ENCODE results near the gene KCNE4. TPM values are rescaled to one million over a fixed set of nuclear protein-coding genes. Genes with fewer than 3 reads are reported as not detected.

Gene KCNE4
- total and polyA plus RNA-seq, 9 donors, result 3.0 to 13.4 (median 8.0) TPM

- intact Hi-C loops (cut with DNase I), result no loop called here
- Histone ChIP-seq H3K9me3 (no peaks in the 10 kb centered on the region), H3K27me3 (no peaks in the 10 kb centered on the region), H3K4me3 (no peak overlapping the region), H3K4me1 (ENCODE audit: insufficient read depth) (no peaks in the 10 kb centered on the region), H3K36me3 (no peaks in the 10 kb centered on the region), H3K27ac (no peak overlapping the region)
- TF ChIP-seq EP300 (IDR thresholded peaks at IDR 0.05) (no peak), CTCF (IDR thresholded peaks at IDR 0.05) (no peak), POLR2A (IDR thresholded peaks at IDR 0.05) (no peak)
- no peak for DNase-seq
- 68 to 84% (median 81%) methylated on average over 2 of the region's 2 CpGs for WGBS, 3 donors
Observed at GRCh38 chr2:223084873-223085272, 32.9 kb downstream of the KCNE4 start.

- H3K36me3 ChIP-seq, result no peaks in the 10 kb centered on the region
- no peak for TF ChIP-seq EP300 (IDR thresholded peaks at IDR 0.05)
- TF ChIP-seq POLR2A (IDR thresholded peaks at IDR 0.05), result no peak
- TF ChIP-seq CTCF (IDR thresholded peaks at IDR 0.05), result no peak
- H3K27me3 ChIP-seq, result no peaks in the 10 kb centered on the region
- H3K4me3 ChIP-seq, result no peak overlapping the region
- DNase-seq, result no peak
- intact Hi-C loops (cut with DNase I), result no loop called here
- 75 to 88% (median 85%) methylated on average over 13 of the region's 13 CpGs for WGBS, 3 donors
- no peak overlapping the region for H3K27ac ChIP-seq
- no peaks in the 10 kb centered on the region for H3K9me3 ChIP-seq
- no peaks in the 10 kb centered on the region for H3K4me1 ChIP-seq (ENCODE audit: insufficient read depth)
Observed at GRCh38 chr2:223086370-223086981, 34.5 kb downstream of the KCNE4 start.

- Histone ChIP-seq H3K27ac (no peak overlapping the region), H3K36me3 (no peaks in the 10 kb centered on the region), H3K27me3 (no peaks in the 10 kb centered on the region), H3K4me3 (no peak overlapping the region), H3K9me3 (no peaks in the 10 kb centered on the region), H3K4me1 (ENCODE audit: insufficient read depth) (peaks cover 2% of the 10 kb centered on the region)
- TF ChIP-seq POLR2A (IDR thresholded peaks at IDR 0.05) (no peak), CTCF (IDR thresholded peaks at IDR 0.05) (no peak), EP300 (IDR thresholded peaks at IDR 0.05) (no peak)
- intact Hi-C loops (cut with DNase I), result no loop called here
- 94 to 98% (median 97%) methylated on average over 5 of the region's 5 CpGs for WGBS, 3 donors
- no peak for DNase-seq
Observed at GRCh38 chr2:223087466-223087865, 35.5 kb downstream of the KCNE4 start.

GRCh38 chr2:223088866-223089265 lies 36.9 kb downstream of the KCNE4 start:
- TF ChIP-seq EP300 (IDR thresholded peaks at IDR 0.05) (no peak), CTCF (IDR thresholded peaks at IDR 0.05) (no peak)
- no peaks in the 10 kb centered on the region for H3K36me3 ChIP-seq
- DNase-seq, result no peak
- intact Hi-C loops (cut with DNase I), result no loop called here
- H3K27ac ChIP-seq, result no peak overlapping the region
- WGBS, 3 donors, result 78 to 86% (median 83%) methylated on average over 3 of the region's 3 CpGs
- H3K27me3 ChIP-seq, result no peaks in the 10 kb centered on the region
- H3K4me1 ChIP-seq (ENCODE audit: insufficient read depth), result peaks cover 8% of the 10 kb centered on the region
- no peak overlapping the region for H3K4me3 ChIP-seq
- H3K9me3 ChIP-seq, result no peaks in the 10 kb centered on the region
